Esophagus muscularis mucosa (tissue), 4 donors: ENCODE data around the gene TMEM51. TPM values are rescaled to one million over a fixed set of nuclear protein-coding genes. Genes with fewer than 3 reads are reported as not detected.

ENCODE experiments used
- DNase-seq: peaks from one replicate; pipeline ENCODE4 v3.0.0-alpha.2; 2017; ENCODE audit errors: extremely low spot score
- H3K27ac ChIP-seq, 4 donors: fragments of 200-600 bp; sonication (generic); replicated peaks in 1 of 4; 1 replicate in 3 of 4; 2 replicates in 1 of 4; pipeline ENCODE4 v1.5.1; 2016 to 2019; ENCODE audit warnings: mild to moderate bottlenecking in 1 of 4
- H3K27me3 ChIP-seq, 4 donors: fragments of 200-600 bp; sonication (generic); one replicate each; pipeline versions ENCODE4 v1.5.1 to v1.6.0; 2016 to 2019
- H3K36me3 ChIP-seq, 4 donors: fragments of 200-600 bp; sonication (generic); one replicate each; pipeline ENCODE4 v1.5.1; 2016 to 2019
- H3K4me1 ChIP-seq, 4 donors: fragments of 200-600 bp; sonication (generic); one replicate each; pipeline ENCODE4 v1.5.1; 2016 to 2019
- H3K4me3 ChIP-seq, 4 donors: fragments of 200-600 bp; sonication (generic); 1 replicate in 2 of 4; 2 replicates in 2 of 4; pipeline ENCODE4 v1.5.1; 2016 to 2019; ENCODE audit warnings: mild to moderate bottlenecking in 4 of 4, moderate library complexity in 1 of 4
- H3K9me3 ChIP-seq, 4 donors: fragments of 200-600 bp; sonication (generic); 1 replicate in 3 of 4; 2 replicates in 1 of 4; pipeline ENCODE4 v1.5.1; 2016 to 2019
- EP300 ChIP-seq: sonication (generic); formaldehyde crosslinking; IDR thresholded peaks from one replicate; pipeline ENCODE4 v1.6.1; 2017; ENCODE audit warnings: antibody characterized with exemption
- POLR2A ChIP-seq: fragments of 450-650 bp; IDR thresholded peaks from one replicate; pipeline ENCODE4 v1.6.1; 2017; ENCODE audit warnings: antibody characterized with exemption, moderate library complexity, mild to moderate bottlenecking, low read depth
- POLR2AphosphoS5 ChIP-seq, 2 donors: sonication (generic); formaldehyde crosslinking; IDR thresholded peaks; one replicate each; pipeline ENCODE4 v1.6.1; 2017; ENCODE audit warnings: antibody characterized with exemption in 2 of 2
- WGBS: methylation state at CpG from one replicate; pipeline ENCODE4 v1.1.5; 2018; 5-methylcytosine and 5-hydroxymethylcytosine counted together
- intact Hi-C: fragments of 100-400 bp; cut with DNase I; formaldehyde crosslinking; loops from one replicate; pipeline ENCODE4 v1.15.1; 2023
- total RNA-seq, 4 donors: library from RNA; depleted of rRNA; stranded (reverse); fragments of >200 nt; gene quantifications; one replicate each; pipeline versions ENCODE4 v1.1.0 to v1.2.1, GENCODE V29; 2016
- TF ChIP-seq, protein P1 (sequence below), 3 experiments: fragments of 200-600 bp in 2 of 3; fragments of 450-650 bp in 1 of 3; sonication (generic) in 2 of 3; IDR thresholded peaks; one replicate each; pipeline ENCODE4 v1.5.1; 2017 to 2019; ENCODE audit warnings: antibody characterized with exemption in 3 of 3, mild to moderate bottlenecking in 2 of 3, moderate library complexity in 1 of 3

TMEM51 gene
- total RNA-seq, 4 donors from 2014 or later, result 8.6 to 17.2 (median 11.4) TPM

DNA sequence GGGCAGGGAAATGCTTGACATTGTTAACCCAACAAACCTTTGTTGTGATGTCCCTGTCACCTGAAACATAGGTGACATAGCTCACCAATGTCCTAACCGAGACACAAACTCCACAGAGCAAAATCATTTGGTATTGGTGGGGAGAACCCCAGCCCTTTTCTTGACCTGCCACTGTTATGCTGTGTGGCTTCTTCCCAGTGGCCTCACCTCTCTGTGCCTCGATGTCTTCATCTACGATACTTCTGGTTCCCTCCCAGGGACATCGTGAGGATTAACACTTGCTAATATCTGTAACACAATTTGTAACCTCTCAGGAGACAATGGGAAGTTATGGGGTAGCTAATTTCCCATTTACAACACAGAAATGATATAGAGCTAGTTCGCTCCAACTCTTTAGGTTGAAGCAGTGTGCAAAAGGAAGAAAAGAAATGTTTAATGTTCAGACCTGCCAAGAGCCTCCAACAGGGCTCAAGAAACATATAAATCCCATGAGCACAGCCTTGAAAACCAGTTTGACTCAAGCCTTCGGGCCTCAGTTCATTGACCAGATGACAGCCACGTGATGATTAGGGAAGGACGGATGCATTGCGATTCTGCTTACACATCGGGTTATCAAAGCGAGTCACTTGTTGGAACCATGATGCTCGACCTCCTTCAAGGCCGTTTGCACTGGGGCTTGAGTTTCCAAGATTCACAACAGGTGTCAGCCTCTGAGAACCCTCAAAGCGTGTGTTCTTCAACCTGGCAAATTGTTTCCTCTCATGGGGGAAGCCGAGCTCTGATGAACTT, 37.8 kb upstream of the TMEM51 start:
- TF ChIP-seq POLR2AphosphoS5 (IDR thresholded peaks at IDR 0.05) (no peak), EP300 (no peak), POLR2A (no peak)
- TF ChIP-seq, protein P1, sequence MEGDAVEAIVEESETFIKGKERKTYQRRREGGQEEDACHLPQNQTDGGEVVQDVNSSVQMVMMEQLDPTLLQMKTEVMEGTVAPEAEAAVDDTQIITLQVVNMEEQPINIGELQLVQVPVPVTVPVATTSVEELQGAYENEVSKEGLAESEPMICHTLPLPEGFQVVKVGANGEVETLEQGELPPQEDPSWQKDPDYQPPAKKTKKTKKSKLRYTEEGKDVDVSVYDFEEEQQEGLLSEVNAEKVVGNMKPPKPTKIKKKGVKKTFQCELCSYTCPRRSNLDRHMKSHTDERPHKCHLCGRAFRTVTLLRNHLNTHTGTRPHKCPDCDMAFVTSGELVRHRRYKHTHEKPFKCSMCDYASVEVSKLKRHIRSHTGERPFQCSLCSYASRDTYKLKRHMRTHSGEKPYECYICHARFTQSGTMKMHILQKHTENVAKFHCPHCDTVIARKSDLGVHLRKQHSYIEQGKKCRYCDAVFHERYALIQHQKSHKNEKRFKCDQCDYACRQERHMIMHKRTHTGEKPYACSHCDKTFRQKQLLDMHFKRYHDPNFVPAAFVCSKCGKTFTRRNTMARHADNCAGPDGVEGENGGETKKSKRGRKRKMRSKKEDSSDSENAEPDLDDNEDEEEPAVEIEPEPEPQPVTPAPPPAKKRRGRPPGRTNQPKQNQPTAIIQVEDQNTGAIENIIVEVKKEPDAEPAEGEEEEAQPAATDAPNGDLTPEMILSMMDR (IDR thresholded peaks at IDR 0.05), result no peak
- Histone ChIP-seq H3K4me3 (no peak overlapping the region), H3K27ac (no peak overlapping the region), H3K27me3 (no peaks in the 10 kb centered on the region), H3K9me3 (no peaks in the 10 kb centered on the region), H3K36me3 (no peaks in the 10 kb centered on the region), H3K4me1 (no peaks in the 10 kb centered on the region)
- WGBS, result 97% methylated on average over 15 of the region's 15 CpGs
- intact Hi-C loops, result no loop called here
- DNase-seq, result no peak

DNA sequence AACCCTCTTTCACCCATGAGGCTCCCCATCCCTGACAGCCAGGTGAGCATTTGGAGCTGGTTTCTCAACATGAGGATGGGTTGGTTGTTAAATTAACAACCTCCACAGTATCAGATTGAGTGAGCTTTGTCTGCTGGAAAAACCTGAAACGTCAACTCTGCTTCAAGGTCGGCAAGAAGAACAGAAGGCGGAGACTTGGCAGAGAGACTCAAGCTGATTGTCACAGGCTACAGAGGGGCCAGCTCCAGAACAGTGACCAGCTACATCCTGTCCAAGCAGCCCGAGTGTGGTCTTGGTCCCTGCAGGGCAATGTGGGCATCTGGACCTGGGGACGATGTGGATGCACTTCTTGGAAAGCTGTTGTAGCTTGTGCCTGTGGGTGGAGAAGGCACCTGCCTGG, 36.6 kb upstream of the TMEM51 start:
- intact Hi-C loops, result no loop called here
- WGBS, result 58% methylated on average over 3 of the region's 5 CpGs

DNA sequence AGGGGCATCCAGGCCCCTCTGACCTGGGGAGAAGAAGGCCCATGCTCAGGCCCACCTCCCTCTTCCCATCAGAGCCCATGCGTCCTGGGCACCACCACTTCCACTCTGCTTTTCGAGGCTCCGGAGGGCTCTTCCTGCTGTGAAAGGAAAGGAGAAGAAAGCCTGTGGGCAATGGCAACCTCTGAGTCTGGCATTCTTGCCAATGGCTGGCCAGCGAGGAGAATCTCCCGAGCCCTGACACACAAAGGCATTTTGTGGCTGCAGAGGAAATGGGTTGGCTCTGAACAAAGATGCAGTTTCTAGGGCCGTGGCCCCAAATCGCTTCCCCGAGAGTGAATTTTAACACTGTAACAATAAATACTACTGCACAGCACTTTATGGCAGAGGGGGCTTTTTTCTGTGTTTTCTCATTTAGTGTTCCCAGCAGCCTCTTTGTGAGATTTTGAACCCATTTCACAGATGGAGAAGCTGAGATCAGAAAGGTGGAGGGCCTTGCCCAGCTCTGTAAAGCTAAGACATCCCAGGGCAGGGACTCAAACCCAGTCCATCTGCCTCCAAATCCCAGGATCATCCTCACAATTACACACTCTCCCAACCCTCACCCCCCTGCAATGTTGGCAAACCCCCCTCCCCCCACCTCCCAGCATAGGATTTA, 35.7 kb upstream of the TMEM51 start:
- WGBS, result 95% methylated on average over 8 of the region's 8 CpGs
- H3K27me3 ChIP-seq, result no peaks in the 10 kb centered on the region
- intact Hi-C loops, result no loop called here
- no peak for TF ChIP-seq EP300
- TF ChIP-seq POLR2A, result no peak
- TF ChIP-seq POLR2AphosphoS5 (IDR thresholded peaks at IDR 0.05), result no peak
- TF ChIP-seq, protein P1 (IDR thresholded peaks at IDR 0.05), result no peak
- H3K4me3 ChIP-seq, result no peak overlapping the region
- no peak overlapping the region for H3K27ac ChIP-seq
- DNase-seq, result no peak
- no peaks in the 10 kb centered on the region for H3K9me3 ChIP-seq
- no peaks in the 10 kb centered on the region for H3K36me3 ChIP-seq
- no peaks in the 10 kb centered on the region for H3K4me1 ChIP-seq

More for the DNA sequence above, 36.6 kb upstream of the TMEM51 start:
- Histone ChIP-seq H3K4me3 (no peak overlapping the region), H3K36me3 (no peaks in the 10 kb centered on the region), H3K27me3 (no peaks in the 10 kb centered on the region), H3K9me3 (no peaks in the 10 kb centered on the region), H3K27ac (no peak overlapping the region), H3K4me1 (no peaks in the 10 kb centered on the region)
- DNase-seq, result no peak
- no peak for TF ChIP-seq EP300
- TF ChIP-seq, protein P1 (IDR thresholded peaks at IDR 0.05), result no peak
- no peak for TF ChIP-seq POLR2A
- TF ChIP-seq POLR2AphosphoS5 (IDR thresholded peaks at IDR 0.05), result no peak

DNA sequence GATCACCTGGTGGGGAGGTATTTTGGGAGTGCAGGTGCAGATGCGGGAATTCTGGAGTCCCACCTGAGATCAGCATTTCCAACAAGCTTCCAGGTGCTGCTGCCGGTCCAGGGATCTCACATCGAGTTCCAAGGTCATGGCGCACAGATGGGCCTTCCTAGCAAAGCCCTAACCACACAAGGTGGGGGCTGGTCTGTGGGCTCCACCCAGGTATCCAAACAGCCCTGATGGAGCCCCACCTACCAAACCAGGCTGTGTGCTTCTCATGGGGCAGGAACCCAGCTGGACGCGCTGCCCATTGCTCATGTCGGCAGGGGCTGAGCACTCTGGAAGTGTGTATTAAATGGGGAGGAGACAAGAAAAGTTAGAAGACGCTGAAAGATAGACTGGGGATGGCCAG, 35.0 kb upstream of the TMEM51 start:
- no peaks in the 10 kb centered on the region for H3K27me3 ChIP-seq
- H3K9me3 ChIP-seq, result no peaks in the 10 kb centered on the region
- WGBS, result 98% methylated on average over 8 of the region's 8 CpGs
- no peak for TF ChIP-seq EP300
- TF ChIP-seq POLR2A, result no peak
- DNase-seq, result no peak
- H3K4me3 ChIP-seq, result no peak overlapping the region
- no peak overlapping the region for H3K27ac ChIP-seq
- H3K36me3 ChIP-seq, result no peaks in the 10 kb centered on the region
- intact Hi-C loops, result no loop called here
- no peaks in the 10 kb centered on the region for H3K4me1 ChIP-seq

DNA sequence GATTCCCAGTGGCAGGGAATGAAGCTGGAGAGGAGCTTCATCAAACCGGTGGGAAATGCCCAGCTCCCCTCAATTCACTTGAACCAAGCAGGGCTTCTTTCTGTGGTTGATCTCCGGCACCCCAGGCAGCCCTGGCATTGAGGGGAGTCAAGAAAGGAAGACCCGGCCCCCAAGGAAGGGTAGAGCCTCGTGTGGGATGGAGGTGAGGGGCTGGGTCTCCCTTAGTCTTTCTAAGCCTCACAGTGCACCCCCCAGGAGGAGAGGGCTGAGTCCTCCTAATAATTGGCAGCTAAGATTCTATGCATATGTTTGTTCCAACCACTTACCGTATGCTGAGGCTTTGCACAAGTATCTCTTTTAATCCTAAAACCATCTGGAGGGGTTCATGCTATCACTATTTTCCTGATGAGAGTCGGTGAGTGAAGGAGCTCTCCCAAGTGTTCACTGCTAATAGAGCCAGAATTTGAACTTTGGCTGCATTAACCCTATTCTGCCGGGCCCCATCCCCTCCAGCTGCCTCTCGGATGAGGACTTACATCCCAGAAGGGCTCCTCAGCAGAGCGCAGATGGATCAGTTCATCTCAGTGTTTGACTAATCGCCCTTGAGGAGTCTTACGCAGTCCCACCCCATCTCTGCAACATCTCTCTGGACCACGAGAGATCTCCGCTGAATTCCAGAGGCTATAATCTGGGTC, 33.1 kb upstream of the TMEM51 start:
- intact Hi-C loops, result loop anchor here (10.0 kb wide), 1 partner anchor 314 kb away; the partner anchor contains the start of gene CTRC
- Histone ChIP-seq H3K27ac (no peak overlapping the region), H3K4me3 (no peak overlapping the region), H3K36me3 (no peaks in the 10 kb centered on the region), H3K9me3 (no peaks in the 10 kb centered on the region), H3K4me1 (no peaks in the 10 kb centered on the region), H3K27me3 (no peaks in the 10 kb centered on the region)
- no peak for TF ChIP-seq EP300
- no peak for TF ChIP-seq POLR2A
- no peak for TF ChIP-seq POLR2AphosphoS5 (IDR thresholded peaks at IDR 0.05)
- TF ChIP-seq, protein P1 (IDR thresholded peaks at IDR 0.05), result no peak
- no peak for DNase-seq
- 92% methylated on average over 12 of the region's 13 CpGs for WGBS
